Neural progenitor cell (in vitro differentiated cells): ENCODE data around the gene COL25A1. TPM values are rescaled to one million over a fixed set of nuclear protein-coding genes. Genes with fewer than 3 reads are reported as not detected.

ENCODE experiments used
- DNase-seq: peaks from one replicate; pipeline ENCODE4 v3.0.0-alpha.2; 2016; ENCODE audit warnings: low spot score
- H2AFZ ChIP-seq: fragments of 200-600 bp; sonication (generic); replicated peaks from 2 replicates; pipeline ENCODE4 v1.6.1; 2016; ENCODE audit warnings: antibody characterized with exemption
- H3F3A ChIP-seq: fragments of 200-600 bp; sonication (generic); 2 replicates; pipeline ENCODE4 v1.6.1; 2016; ENCODE audit warnings: antibody characterized with exemption, low read depth
- H3K27ac ChIP-seq: fragments of 200-600 bp; sonication (generic); 2 replicates; pipeline ENCODE4 v1.5.1; 2016; ENCODE audit warnings: mild to moderate bottlenecking
- H3K27me3 ChIP-seq: fragments of 200-600 bp; sonication (generic); 2 replicates; pipeline ENCODE4 v1.6.1; 2016; ENCODE audit warnings: mild to moderate bottlenecking, moderate library complexity
- H3K36me3 ChIP-seq: fragments of 200-600 bp; sonication (generic); 2 replicates; pipeline ENCODE4 v1.5.1; 2016
- H3K4me1 ChIP-seq: fragments of 200-600 bp; sonication (generic); 2 replicates; pipeline ENCODE4 v1.6.1; 2016; ENCODE audit warnings: mixed run types
- H3K4me2 ChIP-seq: fragments of 200-600 bp; sonication (generic); 2 replicates; pipeline ENCODE4 v1.6.1; 2016
- H3K4me3 ChIP-seq: fragments of 200-600 bp; sonication (generic); 2 replicates; pipeline ENCODE4 v1.5.1; 2016
- H3K79me2 ChIP-seq: fragments of 200-600 bp; sonication (generic); 2 replicates; pipeline ENCODE4 v1.6.1; 2016; ENCODE audit warnings: low read depth
- H3K9ac ChIP-seq: fragments of 200-600 bp; sonication (generic); 2 replicates; pipeline ENCODE4 v1.6.1; 2016
- H3K9me3 ChIP-seq: fragments of 200-600 bp; sonication (generic); 2 replicates; pipeline ENCODE4 v1.5.1; 2016; ENCODE audit warnings: low read depth
- H4K20me1 ChIP-seq: fragments of 200-600 bp; sonication (generic); 2 replicates; pipeline ENCODE4 v1.6.1; 2016; ENCODE audit warnings: low read depth
- H3K27ac Mint-ChIP-seq: 3 replicates; pipeline ENCODE4 v1.8.0; 2021; ENCODE audit warnings: mixed read lengths
- H3K27me3 Mint-ChIP-seq: 2 replicates; pipeline ENCODE4 v1.8.0; 2022; ENCODE audit warnings: low read depth, mild to moderate bottlenecking, inconsistent platforms, moderate library complexity, mixed read lengths; ENCODE audit not compliant: insufficient read depth
- H3K36me3 Mint-ChIP-seq: 3 replicates; pipeline ENCODE4 v1.8.0; 2021; ENCODE audit warnings: mixed read lengths
- H3K4me1 Mint-ChIP-seq: 3 replicates; pipeline ENCODE4 v1.8.0; 2021; ENCODE audit warnings: mixed read lengths
- H3K4me3 Mint-ChIP-seq: 3 replicates; pipeline ENCODE4 v1.8.0; 2021; ENCODE audit warnings: mild to moderate bottlenecking, moderate library complexity, mixed read lengths
- H3K9me3 Mint-ChIP-seq: 3 replicates; pipeline ENCODE4 v1.8.0; 2020; ENCODE audit warnings: mixed read lengths
- EZH2 ChIP-seq: fragments of 200-600 bp; sonication (generic); IDR thresholded peaks from 2 replicates; pipeline ENCODE4 v1.6.1; 2017; ENCODE audit warnings: antibody characterized with exemption, mild to moderate bottlenecking, moderate library complexity
- EZH2phosphoT487 ChIP-seq: fragments of 200-600 bp; sonication (generic); IDR thresholded peaks from 2 replicates; pipeline ENCODE4 v1.6.1; 2017; ENCODE audit warnings: antibody characterized with exemption
- total RNA-seq: library from RNA; depleted of rRNA; stranded (reverse); fragments of >200 nt; gene quantifications from 2 replicates; pipeline ENCODE4 v1.2.3, GENCODE V29; 2015; ENCODE audit warnings: low replicate concordance
- TF ChIP-seq, protein P1 (sequence below): fragments of 200-600 bp; sonication (generic); IDR thresholded peaks from 2 replicates; pipeline ENCODE4 v1.5.1; 2017; ENCODE audit warnings: antibody characterized with exemption, mild to moderate bottlenecking

The COL25A1 gene
- total RNA-seq, 1 donor from 2014 or later = 1.3 TPM

DNA sequence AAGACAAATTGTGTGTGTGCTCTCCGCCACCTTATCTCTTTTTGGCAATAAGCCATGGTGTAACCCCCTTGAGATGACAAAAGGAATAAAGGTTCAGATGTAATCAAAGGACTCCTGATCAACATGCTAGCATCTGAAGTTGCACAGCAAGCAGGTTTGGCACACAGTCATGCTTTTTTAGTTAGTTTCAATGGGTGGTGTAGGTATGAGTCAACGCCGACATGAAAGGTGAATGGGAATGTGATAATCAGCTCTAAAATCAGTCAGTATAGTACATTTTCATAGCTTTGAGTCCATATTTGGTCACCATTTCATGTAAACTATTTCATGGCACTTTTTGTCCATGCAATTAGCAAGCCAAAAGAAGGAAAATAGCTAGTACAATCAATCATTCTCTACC, 489.2 kb downstream of the COL25A1 start:
- no peaks in the 10 kb centered on the region for H4K20me1 ChIP-seq
- H3K36me3 ChIP-seq = no peaks in the 10 kb centered on the region
- H2AFZ ChIP-seq = no peak overlapping the region
- TF ChIP-seq EZH2 = no peak
- TF ChIP-seq EZH2phosphoT487 = no peak
- TF ChIP-seq, protein P1, sequence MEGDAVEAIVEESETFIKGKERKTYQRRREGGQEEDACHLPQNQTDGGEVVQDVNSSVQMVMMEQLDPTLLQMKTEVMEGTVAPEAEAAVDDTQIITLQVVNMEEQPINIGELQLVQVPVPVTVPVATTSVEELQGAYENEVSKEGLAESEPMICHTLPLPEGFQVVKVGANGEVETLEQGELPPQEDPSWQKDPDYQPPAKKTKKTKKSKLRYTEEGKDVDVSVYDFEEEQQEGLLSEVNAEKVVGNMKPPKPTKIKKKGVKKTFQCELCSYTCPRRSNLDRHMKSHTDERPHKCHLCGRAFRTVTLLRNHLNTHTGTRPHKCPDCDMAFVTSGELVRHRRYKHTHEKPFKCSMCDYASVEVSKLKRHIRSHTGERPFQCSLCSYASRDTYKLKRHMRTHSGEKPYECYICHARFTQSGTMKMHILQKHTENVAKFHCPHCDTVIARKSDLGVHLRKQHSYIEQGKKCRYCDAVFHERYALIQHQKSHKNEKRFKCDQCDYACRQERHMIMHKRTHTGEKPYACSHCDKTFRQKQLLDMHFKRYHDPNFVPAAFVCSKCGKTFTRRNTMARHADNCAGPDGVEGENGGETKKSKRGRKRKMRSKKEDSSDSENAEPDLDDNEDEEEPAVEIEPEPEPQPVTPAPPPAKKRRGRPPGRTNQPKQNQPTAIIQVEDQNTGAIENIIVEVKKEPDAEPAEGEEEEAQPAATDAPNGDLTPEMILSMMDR = no peak
- Mint-ChIP-seq H3K27ac (peak overlapping the region; percentile 31), H3K27me3 (no peaks in the 10 kb centered on the region), H3K36me3 (no peaks in the 10 kb centered on the region), H3K4me3 (no peak overlapping the region), H3K9me3 (no peaks in the 10 kb centered on the region), H3K4me1 (no peaks in the 10 kb centered on the region)
- H3K4me1 ChIP-seq = no peaks in the 10 kb centered on the region
- no peaks in the 10 kb centered on the region for H3F3A ChIP-seq
- H3K9me3 ChIP-seq = no peaks in the 10 kb centered on the region
- no peaks in the 10 kb centered on the region for H3K27me3 ChIP-seq
- no peak for DNase-seq
- H3K27ac ChIP-seq = no peak overlapping the region
- no peak overlapping the region for H3K4me3 ChIP-seq
- H3K79me2 ChIP-seq = no peaks in the 10 kb centered on the region
- no peak overlapping the region for H3K4me2 ChIP-seq
- no peak overlapping the region for H3K9ac ChIP-seq

DNA sequence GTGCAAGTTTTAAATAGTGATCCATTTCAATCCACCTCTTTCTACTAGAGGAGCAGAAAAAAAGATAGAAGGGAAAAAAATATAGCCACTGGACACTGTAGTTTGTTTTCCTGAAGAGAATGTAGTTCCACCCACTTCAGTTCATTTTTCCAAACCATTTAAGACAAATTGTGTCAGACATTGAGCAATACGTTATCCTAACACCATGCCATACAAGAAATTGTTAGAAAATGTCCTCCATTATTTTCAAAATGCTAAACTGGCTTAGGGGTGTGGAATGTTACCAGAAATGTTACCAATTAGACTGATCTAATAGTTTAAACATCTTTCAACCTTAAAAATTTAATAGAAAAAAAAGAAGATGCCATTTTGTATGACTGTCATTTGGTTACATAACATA, 491.0 kb downstream of the COL25A1 start:
- Histone ChIP-seq H3K4me1 (no peaks in the 10 kb centered on the region), H3K36me3 (no peaks in the 10 kb centered on the region), H3K79me2 (no peaks in the 10 kb centered on the region), H3K4me3 (no peak overlapping the region), H2AFZ (no peak overlapping the region), H4K20me1 (no peaks in the 10 kb centered on the region), H3F3A (no peaks in the 10 kb centered on the region), H3K27ac (no peak overlapping the region), H3K4me2 (no peak overlapping the region), H3K9ac (no peak overlapping the region), H3K9me3 (no peaks in the 10 kb centered on the region), H3K27me3 (no peaks in the 10 kb centered on the region)
- DNase-seq = no peak
- H3K27me3 Mint-ChIP-seq = no peaks in the 10 kb centered on the region
- H3K9me3 Mint-ChIP-seq = no peaks in the 10 kb centered on the region
- no peak overlapping the region for H3K27ac Mint-ChIP-seq
- no peak overlapping the region for H3K4me3 Mint-ChIP-seq
- no peaks in the 10 kb centered on the region for H3K36me3 Mint-ChIP-seq
- no peaks in the 10 kb centered on the region for H3K4me1 Mint-ChIP-seq
- TF ChIP-seq, protein P1 = no peak
- TF ChIP-seq EZH2 = no peak

DNA sequence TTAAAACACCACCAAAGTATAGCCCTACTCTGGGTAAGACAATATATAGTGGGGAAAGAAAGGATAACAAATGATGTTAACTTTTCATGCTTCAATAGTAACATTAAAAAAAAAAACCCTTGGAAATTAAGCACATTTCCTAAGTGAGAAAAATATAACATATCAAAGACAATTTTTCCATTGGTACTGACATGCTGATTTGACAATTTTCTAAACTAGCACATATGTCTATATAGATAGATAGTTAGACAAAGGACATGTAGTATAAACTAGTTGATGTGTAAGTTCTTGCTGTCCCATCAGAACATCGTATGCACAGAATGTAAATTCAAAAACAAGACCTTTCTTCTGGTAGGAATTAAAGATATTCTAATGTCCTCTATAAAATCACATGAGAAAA, 492.4 kb downstream of the COL25A1 start:
- no peaks in the 10 kb centered on the region for H3K79me2 ChIP-seq
- no peaks in the 10 kb centered on the region for H3K36me3 ChIP-seq
- H3K4me1 ChIP-seq = no peaks in the 10 kb centered on the region
- Mint-ChIP-seq H3K4me3 (no peak overlapping the region), H3K27me3 (no peaks in the 10 kb centered on the region), H3K4me1 (no peaks in the 10 kb centered on the region), H3K27ac (no peak overlapping the region), H3K9me3 (no peaks in the 10 kb centered on the region), H3K36me3 (no peaks in the 10 kb centered on the region)
- no peak overlapping the region for H3K4me3 ChIP-seq
- H3K27ac ChIP-seq = no peak overlapping the region
- no peak overlapping the region for H2AFZ ChIP-seq
- TF ChIP-seq EZH2 (no peak), EZH2phosphoT487 (no peak)
- TF ChIP-seq, protein P1 = no peak
- no peak for DNase-seq
- H3K4me2 ChIP-seq = no peak overlapping the region
- no peaks in the 10 kb centered on the region for H3F3A ChIP-seq
- H4K20me1 ChIP-seq = no peaks in the 10 kb centered on the region
- no peaks in the 10 kb centered on the region for H3K27me3 ChIP-seq
- no peak overlapping the region for H3K9ac ChIP-seq
- H3K9me3 ChIP-seq = no peaks in the 10 kb centered on the region
